Measurements from ENCODE around the gene ETV4. TPM values are rescaled to one million over a fixed set of nuclear protein-coding genes. Genes with fewer than 3 reads are reported as not detected.

ETV4 gene
- total and polyA plus RNA-seq, 2 of the 13 experiments (the other 11 are each of a cell fraction or from before 2014, with no cell fraction given), result 128 to 330 TPM

DNA sequence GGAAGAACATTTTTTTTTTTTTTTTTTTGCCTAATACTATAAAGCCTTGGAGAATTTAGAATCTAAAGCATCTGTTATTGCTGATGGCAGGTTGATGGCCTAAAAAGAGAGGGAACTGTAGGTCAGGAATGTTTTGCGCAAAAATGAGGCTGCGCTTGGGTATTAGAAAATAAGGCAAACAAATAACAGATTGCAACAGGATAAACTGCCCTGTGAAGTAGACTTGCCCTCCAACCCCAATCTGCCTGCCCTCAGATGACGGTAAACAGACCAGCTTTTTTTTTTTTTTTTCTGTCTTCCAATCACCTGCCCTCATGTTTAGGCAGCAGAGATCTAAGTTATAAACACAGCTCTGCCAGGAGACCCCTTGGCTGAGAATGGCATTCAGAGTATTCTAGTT is 66.2 kb downstream of the ETV4 start (continued):
- peak in 1 of 2 experiments; percentile 81; a peak in 2 of 4 replicates for TF ChIP-seq KLF16 (CRISPR knock-in tag; IDR thresholded peaks at IDR 0.05)
- peak; percentile 30; the same call in 1 of the 2 replicates for TF ChIP-seq STAG1 (CRISPR knock-in tag; IDR thresholded peaks at IDR 0.05)
- peak; percentile 72; the same call in 1 of the 2 replicates for TF ChIP-seq ZNF580 (CRISPR knock-in tag; IDR thresholded peaks at IDR 0.05; ENCODE audit: borderline replicate concordance, low read depth)
- TF ChIP-seq NFRKB (IDR thresholded peaks at IDR 0.05), result no peak
- no peak for TF ChIP-seq RBAK (CRISPR knock-in tag; IDR thresholded peaks at IDR 0.05)
- TF ChIP-seq ZNF34 (CRISPR knock-in tag; IDR thresholded peaks at IDR 0.05; ENCODE audit: borderline replicate concordance), result no peak
- no peak for TF ChIP-seq RORA (CRISPR knock-in tag; IDR thresholded peaks at IDR 0.05)
- TF ChIP-seq ZNF83 (CRISPR knock-in tag; IDR thresholded peaks at IDR 0.05; ENCODE audit: borderline replicate concordance), result no peak
- TF ChIP-seq EED (CRISPR knock-in tag; IDR thresholded peaks at IDR 0.05), result no peak
- no peak for TF ChIP-seq TEAD2 (CRISPR knock-in tag; IDR thresholded peaks at IDR 0.05)
- TF ChIP-seq ZNF773 (CRISPR knock-in tag; IDR thresholded peaks at IDR 0.05; ENCODE audit: borderline replicate concordance), result no peak
- TF ChIP-seq ZMAT3 (CRISPR knock-in tag; conservative IDR thresholded peaks at IDR 0.05), result no peak
- no peak for TF ChIP-seq ZNF282 (IDR thresholded peaks at IDR 0.05; ENCODE audit: partially characterized antibody)
- 0 out of 2 replicates have a peak, but pooled peaks have one; percentile 32 for TF ChIP-seq ESRRA (CRISPR knock-in tag; IDR thresholded peaks at IDR 0.05; ENCODE audit: low read depth)
- peak; percentile 90 for TF ChIP-seq CEBPB (IDR thresholded peaks at IDR 0.05; ENCODE audit: borderline replicate concordance, low read depth, low read length)
- TF ChIP-seq, protein P1, sequence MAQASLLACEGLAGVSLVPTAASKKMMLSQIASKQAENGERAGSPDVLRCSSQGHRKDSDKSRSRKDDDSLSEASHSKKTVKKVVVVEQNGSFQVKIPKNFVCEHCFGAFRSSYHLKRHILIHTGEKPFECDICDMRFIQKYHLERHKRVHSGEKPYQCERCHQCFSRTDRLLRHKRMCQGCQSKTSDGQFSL (CRISPR knock-in tag; IDR thresholded peaks at IDR 0.05), result no peak
- no peak for TF ChIP-seq ZBTB44 (CRISPR knock-in tag; IDR thresholded peaks at IDR 0.05)
- TF ChIP-seq ZNF205 (CRISPR knock-in tag; IDR thresholded peaks at IDR 0.05), result 0 out of 2 replicates have a peak, but pooled peaks have one; percentile 41
- no peak for TF ChIP-seq TSC22D2 (CRISPR knock-in tag; IDR thresholded peaks at IDR 0.05; ENCODE audit: borderline replicate concordance)
- no peak for TF ChIP-seq ZNF484 (CRISPR knock-in tag; IDR thresholded peaks at IDR 0.05; ENCODE audit: borderline replicate concordance, low read depth)
- TF ChIP-seq TMF1 (CRISPR knock-in tag; IDR thresholded peaks at IDR 0.05; ENCODE audit: low read depth), result no peak
- 0 out of 2 replicates have a peak, but pooled peaks have one; percentile 34 for TF ChIP-seq ZNF816 (CRISPR knock-in tag; IDR thresholded peaks at IDR 0.05; ENCODE audit: borderline replicate concordance)
- TF ChIP-seq ZNF121 (CRISPR knock-in tag; IDR thresholded peaks at IDR 0.05), result no peak
- TF ChIP-seq HNRNPLL (IDR thresholded peaks at IDR 0.05; ENCODE audit: low read depth, low read length, poor library complexity, severe bottlenecking), result no peak
- TF ChIP-seq ZNF264 (CRISPR knock-in tag; IDR thresholded peaks at IDR 0.05), result peak; percentile 75
- TF ChIP-seq DR1 (CRISPR knock-in tag; IDR thresholded peaks at IDR 0.05), result no peak
- peak; percentile 68 for TF ChIP-seq HNF4A (CRISPR knock-in tag; IDR thresholded peaks at IDR 0.05)
- peak; percentile 52; the same call in 1 of the 2 replicates for TF ChIP-seq PRDM10 (CRISPR knock-in tag; IDR thresholded peaks at IDR 0.05; ENCODE audit: low read depth)
